Left ventricle myocardium superior (tissue), 1 donor: Measurements from ENCODE around the gene IGFBP6. TPM values are rescaled to one million over a fixed set of nuclear protein-coding genes. Genes with fewer than 3 reads are reported as not detected.

Experiments used
- ATAC-seq: fragments of 200-7000 bp; cut with Tn5 transposase; one replicate; pipeline ENCODE4 v1.9.1; 2020; ENCODE audit warnings: mild to moderate bottlenecking, moderate library complexity
- DNase-seq: peaks from one replicate; pipeline ENCODE4 v3.0.0-alpha.2; 2020
- intact Hi-C: fragments of 100-400 bp; cut with micrococcal nuclease; formaldehyde crosslinking; loops from one replicate; pipeline ENCODE4 v1.11.0; 2022
- total RNA-seq: library from RNA; stranded (reverse); fragmentation: NEBNext Ultra II Directional; extraction: Animal tissue kit (Norgen Biotek cat#: 25700); gene quantifications from one replicate; pipeline ENCODE4 v1.2.1, GENCODE V29; 2021
- donor health status: DM: no; HTN: yes; CAD: no; lungs with severe emphysema.

The IGFBP6 gene
- total RNA-seq, 1 donor from 2014 or later = 45.5 TPM

- intact Hi-C loops = loop anchor here (10.0 kb wide), 1 partner anchor 127 kb away; no protein-coding TSS in a partner anchor
- ATAC-seq (no peak), DNase-seq (no peak)
Observed at GRCh38 chr12:53067074-53067992, 30.1 kb upstream of the IGFBP6 start.

DNA sequence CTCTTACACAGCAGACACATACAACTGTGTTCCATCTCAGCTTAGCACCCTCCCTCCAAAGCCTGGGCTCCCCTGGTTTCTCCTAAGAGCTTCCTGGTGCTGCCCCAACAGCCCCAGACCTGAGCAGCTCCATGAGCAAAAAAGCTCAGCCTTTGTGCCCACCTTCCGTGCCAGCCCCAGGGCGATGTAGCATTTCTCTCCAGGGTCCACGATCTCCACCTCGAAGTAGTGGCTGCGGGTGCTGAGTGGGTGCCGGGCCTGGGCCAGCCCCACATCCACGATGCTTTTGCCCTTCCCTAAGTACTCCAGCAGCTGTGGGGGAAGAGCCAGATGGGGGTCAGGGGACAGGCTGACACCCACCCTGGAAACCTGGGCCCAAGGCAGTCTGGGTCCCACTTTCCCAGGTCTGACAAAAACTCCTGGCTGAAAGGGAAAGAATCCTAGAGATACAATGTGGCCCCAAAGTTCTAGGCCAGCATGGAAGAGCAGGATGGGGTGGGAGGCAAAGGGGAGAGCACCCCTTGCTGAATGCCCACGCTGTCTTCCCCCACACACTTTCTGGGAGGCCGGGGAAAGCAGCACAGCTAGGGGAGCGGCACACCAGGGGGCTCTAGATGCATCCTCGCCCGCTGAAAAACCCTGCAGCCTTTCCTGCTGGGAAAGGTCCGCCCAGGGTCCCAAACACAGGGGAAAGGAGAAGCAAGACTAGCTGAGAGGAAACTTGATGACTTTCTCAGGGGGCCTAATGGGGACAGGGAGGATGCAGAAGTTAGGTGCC lies 29.3 kb upstream of the IGFBP6 start:
- intact Hi-C loops = loop anchor here (10.0 kb wide), 1 partner anchor 127 kb away; no protein-coding TSS in a partner anchor
- DNase-seq (no peak), ATAC-seq (no peak)

- intact Hi-C loops = loop anchor here (10.0 kb wide), 1 partner anchor 126 kb away; no protein-coding TSS in a partner anchor
- DNase-seq (peak; percentile 35), ATAC-seq (peak; percentile 0)
Observed at GRCh38 chr12:53068811-53069585, 28.5 kb upstream of the IGFBP6 start.

DNA sequence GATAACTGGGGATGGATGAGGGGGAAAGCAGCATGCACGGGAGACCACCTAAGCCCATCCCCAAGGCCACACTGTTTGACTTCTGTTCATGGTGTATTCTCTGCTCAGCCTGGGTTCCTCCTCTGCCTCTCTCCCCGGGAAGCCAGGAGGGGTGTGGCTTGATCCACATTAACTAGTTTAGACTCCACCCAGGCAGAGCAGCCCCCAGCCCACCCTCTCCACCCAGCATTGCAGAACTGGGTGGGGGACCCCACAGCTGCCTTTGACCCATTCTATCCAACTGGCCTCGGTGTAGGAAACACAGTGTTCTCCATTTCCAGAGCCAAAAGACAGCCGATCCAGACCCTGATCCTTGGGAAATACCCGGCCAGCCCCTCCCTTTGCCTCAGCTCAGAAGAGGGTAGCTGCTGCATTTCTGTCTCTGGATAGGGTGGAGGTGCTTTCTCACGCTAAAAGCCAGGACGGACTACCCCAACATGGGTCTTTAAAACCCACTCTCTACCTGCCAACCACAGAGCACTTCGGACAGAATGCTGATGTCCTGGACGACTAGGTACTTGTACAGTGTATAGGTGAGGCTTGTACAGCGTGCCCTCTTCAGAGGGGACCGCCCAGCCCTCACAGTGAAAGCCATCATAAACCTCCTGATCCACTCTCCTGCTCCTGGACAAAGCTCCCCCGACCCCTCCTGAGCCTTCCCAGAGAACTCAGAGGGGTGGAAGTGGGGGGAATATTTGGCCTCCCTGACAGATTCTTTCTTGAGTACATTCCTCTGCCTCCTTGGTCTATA lies 27.7 kb upstream of the IGFBP6 start:
- peak; percentile 11 for ATAC-seq
- peak; percentile 56 for DNase-seq

DNA sequence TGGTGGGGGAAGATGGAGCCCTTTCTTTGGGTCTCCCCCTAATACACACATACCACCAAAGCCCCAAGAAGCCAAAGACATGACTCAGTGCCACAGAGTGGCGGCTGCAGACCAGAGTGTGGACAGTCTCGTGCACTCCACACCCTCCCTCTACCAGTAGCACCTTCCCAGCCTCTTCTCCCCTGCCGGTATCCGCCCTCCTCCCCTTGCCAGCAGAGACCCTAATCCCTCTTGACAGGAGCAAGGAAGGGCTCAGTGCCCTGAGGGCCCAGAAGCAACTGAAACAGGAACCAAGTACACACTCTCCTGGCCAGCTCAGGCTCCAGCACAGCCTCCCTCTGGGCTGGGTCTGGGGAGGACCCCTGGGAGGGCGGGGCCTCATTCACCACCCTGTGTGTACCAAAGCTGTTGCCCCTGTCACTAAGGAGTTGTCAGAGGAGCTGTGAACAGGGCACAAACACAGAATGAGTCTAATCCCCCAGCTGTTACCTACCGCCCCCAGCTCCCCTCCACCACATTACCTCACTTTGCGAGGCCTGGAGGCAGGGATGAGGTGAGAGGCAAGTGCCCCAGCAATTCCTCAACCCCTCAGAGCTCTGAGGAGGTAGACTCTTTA lies 26.5 kb upstream of the IGFBP6 start:
- intact Hi-C loops = no loop called here
- DNase-seq (no peak), ATAC-seq (no peak)

More for the DNA sequence above, 27.7 kb upstream of the IGFBP6 start:
- intact Hi-C loops = loop anchor here (10.0 kb wide), 1 partner anchor 125 kb away; no protein-coding TSS in a partner anchor

- peak; percentile 90 for DNase-seq
- intact Hi-C loops = no loop called here
- peak; percentile 74 for ATAC-seq
Observed at GRCh38 chr12:53071591-53072551, 25.6 kb upstream of the IGFBP6 start.

DNA sequence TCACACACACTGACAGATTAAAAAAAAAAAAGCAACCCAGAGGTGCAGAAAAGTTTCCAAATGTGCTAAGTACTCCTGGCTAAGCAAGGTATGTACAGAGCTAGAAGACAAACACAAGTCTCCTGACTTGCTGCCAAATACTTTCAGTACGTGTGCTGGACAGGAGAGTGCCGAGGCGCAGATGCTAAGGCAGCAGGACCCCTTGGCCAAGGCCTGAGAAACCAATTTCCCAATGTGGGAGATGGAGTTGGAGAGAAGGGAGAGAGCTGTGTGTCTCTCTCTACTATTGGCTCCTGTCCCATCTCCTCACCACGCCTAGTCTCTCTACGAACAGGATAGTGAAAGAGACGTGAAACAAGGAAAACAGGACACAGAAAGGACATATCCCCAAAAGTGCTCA lies 23.6 kb upstream of the IGFBP6 start:
- ATAC-seq (no peak), DNase-seq (no peak)
- intact Hi-C loops = no loop called here

DNA sequence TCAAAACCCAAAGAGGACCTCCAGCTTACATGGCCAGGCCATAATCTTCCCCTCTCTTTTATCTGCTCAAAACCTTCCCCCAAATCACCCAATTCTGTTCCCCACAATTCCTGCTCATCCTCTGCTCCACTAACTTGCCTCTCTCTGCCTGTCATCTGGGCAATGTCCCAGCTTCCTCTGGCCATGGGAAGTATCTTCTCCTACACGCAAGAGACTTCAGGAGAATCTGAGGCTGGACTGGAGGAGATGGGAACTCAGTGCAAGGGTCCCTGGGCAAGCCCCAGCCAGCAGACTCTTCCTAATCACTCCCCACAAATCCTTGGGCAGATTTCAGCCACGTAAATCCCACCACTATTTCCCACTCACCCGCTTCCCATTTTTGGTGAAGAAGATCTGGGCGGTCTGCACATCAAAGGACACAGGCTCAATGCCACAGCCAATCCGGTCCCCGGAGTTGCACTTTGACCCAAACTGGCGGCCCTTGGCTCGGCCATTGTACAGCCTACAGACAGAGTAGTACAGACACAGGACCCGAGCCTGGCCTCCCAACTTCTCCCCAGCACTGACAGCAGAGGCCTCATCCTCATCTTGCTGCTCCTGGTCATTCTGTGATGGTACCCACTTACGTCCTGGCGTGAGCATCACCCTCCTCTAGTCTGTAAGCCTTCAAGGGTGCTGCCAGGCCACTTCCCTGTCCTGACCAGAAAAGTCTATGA lies 23.0 kb upstream of the IGFBP6 start:
- ATAC-seq (no peak), DNase-seq (no peak)
- intact Hi-C loops = no loop called here

GRCh38 chr12:53074999-53075370 lies 22.5 kb upstream of the IGFBP6 start:
- intact Hi-C loops = no loop called here
- DNase-seq (no peak), ATAC-seq (no peak)

- ATAC-seq = no peak
Observed at GRCh38 chr12:53076461-53076860, 21.0 kb upstream of the IGFBP6 start.

GRCh38 chr12:53077030-53077429 lies 20.4 kb upstream of the IGFBP6 start:
- intact Hi-C loops = no loop called here
- no peak for DNase-seq
- ATAC-seq = no peak

More at GRCh38 chr12:53076461-53076860, 21.0 kb upstream of the IGFBP6 start:
- intact Hi-C loops = no loop called here
- DNase-seq = no peak

- DNase-seq (no peak), ATAC-seq (no peak)
- intact Hi-C loops = no loop called here
Observed at GRCh38 chr12:53078425-53079225, 18.8 kb upstream of the IGFBP6 start.

DNA sequence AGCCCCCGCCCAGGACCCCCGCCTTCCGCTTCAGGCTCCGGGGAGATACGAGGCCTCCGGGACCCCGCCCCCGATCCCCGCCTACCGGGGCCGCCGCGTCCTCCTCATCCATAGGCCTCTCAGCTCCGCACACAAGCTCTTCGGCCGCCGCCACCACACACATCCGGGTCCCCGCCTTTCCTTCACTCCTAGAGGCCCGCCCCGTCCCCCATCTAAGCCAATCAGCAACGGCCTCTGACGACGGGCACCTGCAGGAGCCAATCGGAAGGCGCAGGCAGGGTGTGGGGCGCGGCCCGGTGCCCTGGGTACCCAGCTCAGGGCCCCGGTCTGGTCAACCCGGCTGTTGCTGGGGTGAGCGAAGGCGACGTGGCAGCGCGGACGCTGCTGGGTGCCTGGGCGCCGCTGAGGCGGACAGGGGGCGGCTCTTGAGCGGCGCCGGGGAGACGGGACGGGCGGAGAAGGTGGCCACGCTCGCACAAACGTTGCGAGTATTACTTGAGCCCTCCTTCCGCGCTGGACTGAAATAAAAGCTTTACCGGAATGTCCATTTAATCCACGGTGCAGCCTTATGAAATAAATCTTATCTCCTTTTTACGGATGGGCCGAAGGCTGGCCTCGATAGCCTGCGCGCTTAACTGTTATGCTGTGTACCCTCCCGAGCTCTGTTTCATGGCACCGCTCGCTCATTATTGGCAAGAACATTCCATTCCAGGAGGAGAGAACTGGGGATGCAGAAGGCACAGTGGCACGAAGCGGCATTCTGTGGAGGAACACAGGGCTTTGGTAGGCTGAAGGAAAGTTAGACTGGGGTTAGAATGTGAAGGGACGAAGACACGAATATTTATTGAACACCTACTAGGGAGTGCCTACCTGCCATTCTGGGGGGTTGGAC lies 18.0 kb upstream of the IGFBP6 start, which contains the start of gene SPRYD3:
Gene SPRYD3 (minus strand): TSS at position 165 of the 892 bp plus-strand sequence. CDS start 57 bp downstream, at position 108.
- ATAC-seq (peak; percentile 99), DNase-seq (peak; percentile 98)
- intact Hi-C loops = no loop called here

DNA sequence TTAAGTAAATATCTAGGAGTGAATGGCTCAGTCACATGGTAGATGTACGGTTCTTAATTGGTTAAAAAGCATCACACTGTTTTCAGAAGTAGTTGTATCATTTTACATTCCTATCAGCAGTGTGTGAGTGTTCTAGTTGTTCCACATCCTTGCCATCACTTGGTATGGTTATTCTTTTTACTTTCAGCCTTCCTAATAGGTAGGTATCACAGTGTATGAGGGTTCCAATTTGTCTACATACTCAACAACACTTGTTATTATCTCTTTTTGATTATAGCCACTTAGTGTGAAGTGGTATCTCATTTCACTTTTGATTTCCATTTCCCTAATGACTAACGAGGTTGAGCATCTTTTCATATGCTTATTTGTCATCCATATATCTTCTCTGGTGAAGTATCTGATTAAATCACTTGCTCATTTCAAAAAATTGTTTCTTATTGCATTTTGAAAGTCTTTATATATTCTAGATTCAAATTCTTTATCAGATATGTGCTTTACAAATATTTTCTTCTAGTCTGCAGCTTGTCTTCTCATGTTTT lies 14.8 kb upstream of the IGFBP6 start:
- no peak for ATAC-seq
- intact Hi-C loops = no loop called here
- DNase-seq = no peak
